WERI-Rb-1 (cell line): ENCODE results near the gene TMED7.

ENCODE experiments used
- DNase-seq: peaks from one replicate; pipeline ENCODE4 v3.0.0-alpha.2; 2020
- H3K27ac ChIP-seq: fragments of 250-450 bp; sonication (Bioruptor Pico); 2 replicates; pipeline ENCODE4 v1.5.1; 2020; ENCODE audit warnings: mild to moderate bottlenecking, moderate library complexity
- H3K27me3 ChIP-seq: fragments of 250-450 bp; sonication (Bioruptor Pico); 2 replicates; pipeline ENCODE4 v1.5.1; 2021; ENCODE audit warnings: mild to moderate bottlenecking, low read depth, moderate library complexity; ENCODE audit not compliant: insufficient read depth, severe bottlenecking
- H3K36me3 ChIP-seq: fragments of 250-450 bp; sonication (Bioruptor Pico); 2 replicates; pipeline ENCODE4 v1.5.1; 2020; ENCODE audit warnings: mild to moderate bottlenecking, moderate library complexity
- H3K4me3 ChIP-seq: 2 replicates; pipeline ENCODE4 v1.5.1; 2011; ENCODE audit warnings: low read depth, mild to moderate bottlenecking, control low read depth, low read length
- H3K9me3 ChIP-seq: fragments of 250-450 bp; sonication (Bioruptor Pico); 2 replicates; pipeline ENCODE4 v1.5.1; 2021; ENCODE audit warnings: mild to moderate bottlenecking, moderate library complexity; ENCODE audit not compliant: severe bottlenecking
- CTCF ChIP-seq: IDR thresholded peaks from 2 replicates; pipeline ENCODE4 v1.5.1; 2011; ENCODE audit warnings: low read depth, mild to moderate bottlenecking, control low read depth, inconsistent platforms, low read length

TMED7 gene

GRCh38 chr5:115661101-115661500, 35.3 kb upstream of the TMED7 start:
- no peaks in the 10 kb centered on the region for H3K9me3 ChIP-seq
- no peak overlapping the region for H3K4me3 ChIP-seq
- TF ChIP-seq CTCF = no peak
- no peaks in the 10 kb centered on the region for H3K36me3 ChIP-seq
- H3K27me3 ChIP-seq = no peaks in the 10 kb centered on the region
- DNase-seq = no peak
- no peak overlapping the region for H3K27ac ChIP-seq

- Histone ChIP-seq H3K27me3 (no peaks in the 10 kb centered on the region), H3K36me3 (no peaks in the 10 kb centered on the region), H3K4me3 (no peak overlapping the region), H3K27ac (no peak overlapping the region), H3K9me3 (no peaks in the 10 kb centered on the region)
- DNase-seq = no peak
- TF ChIP-seq CTCF = no peak
These were observed 32.0 kb upstream of the TMED7 start for GRCh38 chr5:115657881-115658233.

- Histone ChIP-seq H3K27ac (no peak overlapping the region), H3K27me3 (no peaks in the 10 kb centered on the region), H3K36me3 (no peaks in the 10 kb centered on the region), H3K9me3 (no peaks in the 10 kb centered on the region), H3K4me3 (no peak overlapping the region)
- TF ChIP-seq CTCF = no peak
- DNase-seq = no peak
These were observed 31.5 kb upstream of the TMED7 start for GRCh38 chr5:115657125-115657880.

- Histone ChIP-seq H3K36me3 (no peaks in the 10 kb centered on the region), H3K27ac (no peak overlapping the region), H3K9me3 (no peaks in the 10 kb centered on the region), H3K27me3 (no peaks in the 10 kb centered on the region), H3K4me3 (no peak overlapping the region)
- no peak for DNase-seq
- TF ChIP-seq CTCF = no peak
These were observed 30.6 kb upstream of the TMED7 start for GRCh38 chr5:115656404-115656803.

- Histone ChIP-seq H3K9me3 (no peaks in the 10 kb centered on the region), H3K27me3 (no peaks in the 10 kb centered on the region), H3K4me3 (no peak overlapping the region), H3K36me3 (no peaks in the 10 kb centered on the region), H3K27ac (no peak overlapping the region)
- no peak for TF ChIP-seq CTCF
- no peak for DNase-seq
These were observed 30.2 kb upstream of the TMED7 start for GRCh38 chr5:115655994-115656393.

- no peaks in the 10 kb centered on the region for H3K36me3 ChIP-seq
- H3K27me3 ChIP-seq = no peaks in the 10 kb centered on the region
- no peaks in the 10 kb centered on the region for H3K9me3 ChIP-seq
- no peak for TF ChIP-seq CTCF
- no peak overlapping the region for H3K27ac ChIP-seq
- no peak overlapping the region for H3K4me3 ChIP-seq
- no peak for DNase-seq
These were observed 23.7 kb upstream of the TMED7 start for GRCh38 chr5:115649541-115649940.
